Measurements from ENCODE around the gene CTCF. TPM values are rescaled to one million over a fixed set of nuclear protein-coding genes. Genes with fewer than 3 reads are reported as not detected.

CTCF gene
- total RNA-seq, 1 donor from 2014 or later = 25.6 TPM

DNA sequence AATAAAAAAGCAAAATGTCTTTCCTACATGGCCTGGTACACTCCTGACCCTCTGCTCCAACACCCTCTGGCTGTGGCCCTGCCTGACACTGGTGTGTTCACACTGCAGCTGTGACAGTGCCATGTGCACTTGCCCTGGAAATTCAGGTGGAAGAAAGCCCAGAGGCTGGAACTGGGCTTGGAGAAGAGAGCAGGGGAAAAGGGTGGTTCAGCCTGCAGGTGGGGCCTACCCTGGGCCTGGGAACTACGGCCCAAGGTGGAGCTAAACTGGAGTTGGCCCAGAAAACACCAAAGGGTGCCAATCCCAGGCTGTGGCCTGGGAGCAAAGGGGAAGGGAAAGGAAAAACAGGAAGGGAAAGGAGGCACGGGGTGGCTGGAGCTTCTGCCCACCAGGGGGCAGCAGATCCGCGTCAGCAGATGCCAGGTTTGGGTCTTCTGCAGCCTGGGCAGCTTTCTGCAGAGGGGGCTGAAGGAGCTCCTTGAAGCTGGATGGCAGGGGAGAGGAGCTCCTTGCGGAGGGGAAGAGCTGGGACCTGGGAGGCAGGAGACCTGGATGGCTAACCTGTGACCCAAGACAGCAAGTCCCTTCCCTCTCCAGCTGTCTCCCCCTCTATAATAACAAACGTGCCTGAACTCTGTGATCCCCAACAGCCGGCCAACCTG lies 15.4 kb upstream of the CTCF start:
- DNase-seq (ENCODE audit: low spot score) = peak; percentile 87
- intact Hi-C loops (cut with DNase I) = no loop called here

DNA sequence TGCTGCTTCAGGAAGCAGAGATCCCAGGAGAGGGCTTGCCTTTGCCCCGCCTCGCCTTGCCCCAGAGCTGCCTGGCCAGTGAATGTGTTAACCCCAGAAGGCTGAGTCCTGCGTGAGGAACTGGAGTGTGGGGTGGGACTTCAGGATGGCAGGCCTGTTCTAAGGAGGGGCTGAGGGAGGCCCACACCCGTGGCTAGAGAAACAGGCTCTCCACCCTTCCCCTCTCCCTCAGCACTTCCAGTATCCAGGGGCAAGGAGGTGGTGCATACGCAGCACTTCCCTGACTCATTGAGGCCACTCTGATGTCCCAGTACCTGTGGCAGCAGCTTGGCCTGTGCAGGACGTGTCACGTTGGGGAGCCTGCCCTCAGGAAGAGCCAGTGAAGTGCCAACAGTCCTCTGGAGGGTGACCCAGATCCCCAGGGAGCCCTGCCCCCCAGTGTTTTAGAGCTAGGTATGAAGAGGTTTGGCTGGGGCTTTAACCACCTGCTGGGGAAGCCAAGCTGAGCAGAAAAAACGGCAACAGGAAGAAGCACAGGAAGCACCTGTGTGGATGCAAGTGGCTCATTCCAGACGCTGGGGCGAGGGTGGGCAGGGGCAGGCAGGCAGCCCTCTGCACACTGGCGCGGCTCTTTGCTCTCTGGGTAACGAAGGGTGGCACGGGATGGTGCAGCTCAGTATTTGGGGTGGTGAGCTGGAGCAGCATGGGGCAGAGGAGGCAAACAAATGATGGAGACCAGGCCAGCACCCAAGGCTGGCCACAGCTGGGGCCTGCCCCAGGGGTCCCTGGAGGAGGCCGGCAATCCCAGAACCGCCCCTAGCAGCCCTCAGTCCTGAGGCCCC lies 14.7 kb upstream of the CTCF start:
- intact Hi-C loops (cut with DNase I) = no loop called here
- no peak for DNase-seq (ENCODE audit: low spot score)

GRCh38 chr16:67548265-67549126 lies 13.8 kb upstream of the CTCF start:
- no peak for DNase-seq (ENCODE audit: low spot score)
- intact Hi-C loops (cut with DNase I) = no loop called here

GRCh38 chr16:67549240-67549639 lies 13.1 kb upstream of the CTCF start:
- DNase-seq (ENCODE audit: low spot score) = no peak
- intact Hi-C loops (cut with DNase I) = no loop called here

- intact Hi-C loops (cut with DNase I) = no loop called here
- DNase-seq (ENCODE audit: low spot score) = no peak
Observed at GRCh38 chr16:67549936-67550335, 12.4 kb upstream of the CTCF start.

- intact Hi-C loops (cut with DNase I) = no loop called here
- DNase-seq (ENCODE audit: low spot score) = no peak
Observed at GRCh38 chr16:67551091-67551490, 11.2 kb upstream of the CTCF start.

GRCh38 chr16:67551972-67552371 lies 10.4 kb upstream of the CTCF start:
- DNase-seq (ENCODE audit: low spot score) = no peak
- intact Hi-C loops (cut with DNase I) = no loop called here

DNA sequence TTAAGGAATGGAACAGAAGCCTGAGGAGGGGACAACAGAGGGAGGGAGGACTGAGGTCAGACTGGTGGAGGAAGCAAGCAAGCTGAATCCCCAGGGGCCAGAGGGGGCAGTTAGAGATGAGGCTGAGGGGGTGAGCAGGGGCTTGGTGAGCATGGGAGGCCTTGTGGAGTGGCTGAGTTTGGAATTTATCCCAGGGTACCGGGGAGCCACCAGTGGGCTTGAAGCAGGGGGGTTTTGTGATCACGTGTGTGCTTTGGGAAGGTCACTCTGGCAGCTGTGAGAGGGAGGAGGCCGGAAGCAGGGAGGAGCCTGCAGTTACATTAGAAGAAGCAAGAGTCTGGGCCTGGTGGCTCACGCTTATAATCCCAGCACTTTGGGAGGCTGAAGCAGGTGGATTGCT lies 9.8 kb upstream of the CTCF start:
- DNase-seq (ENCODE audit: low spot score) = no peak
- intact Hi-C loops (cut with DNase I) = no loop called here

DNA sequence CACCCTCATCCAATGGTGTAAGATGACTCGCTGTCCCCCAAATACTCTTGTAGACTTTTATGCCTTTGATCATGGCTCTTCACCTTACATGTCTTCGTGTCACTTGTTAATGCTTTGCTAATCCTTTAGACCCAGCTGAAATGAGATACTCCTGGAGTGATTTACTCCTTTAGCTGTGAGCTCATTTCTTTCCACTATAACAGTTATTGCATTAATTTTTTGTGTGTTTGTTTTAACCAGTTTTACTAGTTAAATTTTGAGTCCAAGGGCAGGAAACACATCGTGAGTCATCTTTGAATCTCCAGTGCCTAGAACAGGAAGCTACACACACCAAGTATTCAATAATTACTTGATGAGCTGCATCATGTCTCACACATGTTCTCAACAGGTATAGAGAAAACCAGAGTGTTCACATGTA lies 6.5 kb upstream of the CTCF start:
- intact Hi-C loops (cut with DNase I) = no loop called here
- no peak for DNase-seq (ENCODE audit: low spot score)

GRCh38 chr16:67558859-67559258 lies 3.5 kb upstream of the CTCF start:
- DNase-seq (ENCODE audit: low spot score) = peak; percentile 36
- intact Hi-C loops (cut with DNase I) = no loop called here

GRCh38 chr16:67560827-67561342 lies 1.4 kb upstream of the CTCF start:
- DNase-seq (ENCODE audit: low spot score) = no peak
- intact Hi-C loops (cut with DNase I) = loop anchor here (5.0 kb wide), 1 partner anchor 79 kb away; the partner anchor contains the start of genes AGRP and ATP6V0D1

- intact Hi-C loops (cut with DNase I) = loop anchor here (5.0 kb wide), 1 partner anchor 79 kb away; the partner anchor contains the start of genes AGRP and ATP6V0D1
- DNase-seq (ENCODE audit: low spot score) = no peak
Observed at GRCh38 chr16:67561501-67561823, 864 bp upstream of the CTCF start.

DNA sequence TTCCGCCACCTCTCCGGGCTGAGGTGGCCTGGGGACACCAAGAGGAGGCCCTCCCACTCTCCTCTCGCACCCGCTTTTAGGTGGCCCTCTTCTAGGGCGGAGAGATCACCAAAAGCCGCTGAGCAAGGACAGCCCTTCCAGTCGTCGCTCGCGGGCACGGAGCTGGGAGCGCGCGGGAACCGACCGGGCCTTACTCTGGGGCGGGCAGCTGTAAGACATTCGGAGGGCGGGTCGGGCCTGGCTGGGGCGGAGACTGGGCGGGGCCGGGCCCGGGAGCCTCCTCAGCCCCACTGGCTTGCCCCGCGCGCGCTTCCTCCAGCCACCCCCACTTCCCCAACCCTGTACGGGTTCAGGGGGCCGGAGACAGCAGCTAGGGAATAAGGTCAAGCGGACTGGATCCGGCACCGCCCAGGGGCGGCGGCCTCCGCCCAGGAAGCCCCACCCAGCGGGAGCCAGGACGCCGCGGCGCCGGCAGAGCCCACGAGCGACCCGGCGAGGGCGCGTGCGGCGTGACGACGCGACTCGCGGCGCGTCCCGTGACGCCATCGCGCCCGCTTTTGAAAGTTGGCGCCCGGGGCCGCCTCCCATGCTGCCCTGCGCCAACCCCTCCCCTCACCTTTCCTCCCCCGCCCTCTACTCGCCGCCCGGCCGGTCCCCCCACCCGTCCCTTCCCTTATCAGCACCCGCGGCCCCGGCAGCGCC lies 351 bp upstream of the CTCF start:
- peak; percentile 98 for DNase-seq (ENCODE audit: low spot score)
- intact Hi-C loops (cut with DNase I) = loop anchor here (1.0 to 5.0 kb wide), 4 partner anchors 31 to 105 kb away; partner anchors contain the start of genes AGRP and ATP6V0D1

- peak; percentile 82 for DNase-seq (ENCODE audit: low spot score)
- intact Hi-C loops (cut with DNase I) = loop anchor here (1.0 to 5.0 kb wide), 4 partner anchors 32 to 104 kb away; partner anchors contain the start of genes AGRP and ATP6V0D1
Observed at GRCh38 chr16:67562918-67563707, 787 bp downstream of the CTCF start.

- DNase-seq (ENCODE audit: low spot score) = no peak
- intact Hi-C loops (cut with DNase I) = loop anchor here (2.0 to 5.0 kb wide), 2 partner anchors 33 to 82 kb away; partner anchors contain the start of genes AGRP and ATP6V0D1
Observed at GRCh38 chr16:67563708-67564468, 1.6 kb downstream of the CTCF start.

- no peak for DNase-seq (ENCODE audit: low spot score)
- intact Hi-C loops (cut with DNase I) = no loop called here
Observed at GRCh38 chr16:67565470-67566100, 3.3 kb downstream of the CTCF start.

GRCh38 chr16:67571464-67571863 lies 9.1 kb downstream of the CTCF start:
- intact Hi-C loops (cut with DNase I) = no loop called here
- DNase-seq (ENCODE audit: low spot score) = no peak
